GM21737 (cell line): ENCODE measurements around the gene OTOGL.
A peak's percentile ranks its signal among the peaks of the same experiment; 100 is the strongest.

ENCODE experiments used
- ATAC-seq: cut with Tn5 transposase; IDR thresholded peaks from one replicate; pipeline ENCODE4 v1.9.1; 2021; ENCODE audit warnings: mild to moderate bottlenecking, moderate library complexity; ENCODE audit not compliant: unreplicated experiment

Gene OTOGL

GRCh38 chr12:80099259-80099658 lies at the start of gene OTOGL:
OTOGL (plus strand) TSS chr12:80099537; CDS start chr12:80209432, 109,895 bp downstream.
- no peak for ATAC-seq

- no peak for ATAC-seq
These were observed 49.1 kb upstream of the OTOGL start for GRCh38 chr12:80050236-80050635.

GRCh38 chr12:80053051-80053790 lies 46.1 kb upstream of the OTOGL start:
- no peak for ATAC-seq

- ATAC-seq: no peak
These were observed 43.1 kb upstream of the OTOGL start for GRCh38 chr12:80056232-80056631.

- ATAC-seq: no peak
These were observed 42.5 kb upstream of the OTOGL start for GRCh38 chr12:80056845-80057244.

- no peak for ATAC-seq
These were observed 40.8 kb upstream of the OTOGL start for GRCh38 chr12:80058586-80058985.

- no peak for ATAC-seq
These were observed 40.2 kb upstream of the OTOGL start for GRCh38 chr12:80059102-80059501.

- no peak for ATAC-seq
These were observed 39.5 kb upstream of the OTOGL start for GRCh38 chr12:80059875-80060274.

GRCh38 chr12:80064269-80064668 lies 35.1 kb upstream of the OTOGL start:
- ATAC-seq: no peak

GRCh38 chr12:80064951-80065350 lies 34.4 kb upstream of the OTOGL start:
- ATAC-seq: no peak

GRCh38 chr12:80068173-80068572 lies 31.2 kb upstream of the OTOGL start:
- ATAC-seq: no peak

GRCh38 chr12:80083892-80084614 lies 15.3 kb upstream of the OTOGL start:
- peak; percentile 69 for ATAC-seq

- no peak for ATAC-seq
These were observed 13.3 kb upstream of the OTOGL start for GRCh38 chr12:80086025-80086424.

- no peak for ATAC-seq
These were observed 11.7 kb upstream of the OTOGL start for GRCh38 chr12:80087486-80088213.

GRCh38 chr12:80100591-80100990 lies 1.3 kb downstream of the OTOGL start:
- ATAC-seq: no peak

- no peak for ATAC-seq
These were observed 1.8 kb downstream of the OTOGL start for GRCh38 chr12:80101126-80101525.

- no peak for ATAC-seq
These were observed 7.9 kb downstream of the OTOGL start for GRCh38 chr12:80107221-80107620.

- no peak for ATAC-seq
These were observed 17.4 kb downstream of the OTOGL start for GRCh38 chr12:80116735-80117134.

GRCh38 chr12:80118565-80119324 lies 19.4 kb downstream of the OTOGL start:
- no peak for ATAC-seq

GRCh38 chr12:80120994-80121393 lies 21.7 kb downstream of the OTOGL start:
- no peak for ATAC-seq

- no peak for ATAC-seq
These were observed 22.3 kb downstream of the OTOGL start for GRCh38 chr12:80121661-80122060.
